ENCODE results near the gene RASAL1.

The RASAL1 gene

GRCh38 chr12:113115455-113116126, 20.0 kb downstream of the RASAL1 start:
- no peak for DNase-seq (ENCODE audit: low read depth in 2 of 2)

GRCh38 chr12:113114447-113115178, 20.9 kb downstream of the RASAL1 start:
- DNase-seq (ENCODE audit: low read depth in 2 of 2), result no peak

- DNase-seq (ENCODE audit: low read depth in 2 of 2), result no peak
These were observed 22.2 kb downstream of the RASAL1 start for GRCh38 chr12:113113397-113113796.

DNA sequence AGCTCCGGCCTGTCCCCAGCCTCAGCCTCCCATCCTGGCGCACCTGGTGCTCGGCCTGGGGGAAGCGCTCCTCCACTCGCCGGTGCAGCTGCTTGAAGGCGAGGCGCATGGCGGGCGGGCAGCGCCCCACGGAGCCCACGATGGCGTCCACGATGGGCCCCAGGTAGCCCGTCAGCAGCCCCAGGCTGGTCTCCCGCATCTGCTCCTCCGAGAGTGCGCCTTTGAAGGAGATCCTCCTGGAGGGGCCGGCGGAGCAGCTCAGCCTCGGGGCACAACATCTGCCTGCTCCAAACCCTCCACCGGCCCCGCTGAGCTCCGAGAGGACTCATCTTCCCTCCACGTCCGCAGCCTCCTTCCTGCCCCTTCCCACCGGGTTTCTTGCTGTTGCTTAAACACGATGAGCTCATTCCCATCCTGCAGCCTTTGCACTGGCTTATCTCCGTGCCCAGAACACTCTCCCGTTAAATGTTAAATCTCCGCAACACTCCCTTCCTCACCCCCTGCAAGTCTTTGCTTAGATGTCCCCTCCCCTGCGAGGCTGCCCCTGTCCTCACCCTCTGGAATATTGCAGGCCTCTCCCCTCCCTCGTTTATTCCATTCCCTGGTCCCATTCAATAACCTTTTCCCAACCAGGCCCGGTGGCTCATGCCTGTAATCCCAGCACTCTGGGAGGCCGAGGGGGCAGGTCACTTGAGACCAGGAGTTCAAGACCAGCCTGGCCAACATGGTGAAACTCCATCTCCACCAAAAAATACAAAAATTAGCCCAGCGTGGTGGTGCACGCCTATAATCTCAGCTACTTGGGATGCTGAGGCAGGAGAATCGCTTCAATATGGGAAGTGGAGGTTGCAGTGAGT, 23.3 kb downstream of the RASAL1 start:
- DNase-seq (ENCODE audit: low read depth in 2 of 2), result no peak

GRCh38 chr12:113111247-113111646, 24.3 kb downstream of the RASAL1 start:
- no peak for DNase-seq (ENCODE audit: low read depth in 2 of 2)

DNA sequence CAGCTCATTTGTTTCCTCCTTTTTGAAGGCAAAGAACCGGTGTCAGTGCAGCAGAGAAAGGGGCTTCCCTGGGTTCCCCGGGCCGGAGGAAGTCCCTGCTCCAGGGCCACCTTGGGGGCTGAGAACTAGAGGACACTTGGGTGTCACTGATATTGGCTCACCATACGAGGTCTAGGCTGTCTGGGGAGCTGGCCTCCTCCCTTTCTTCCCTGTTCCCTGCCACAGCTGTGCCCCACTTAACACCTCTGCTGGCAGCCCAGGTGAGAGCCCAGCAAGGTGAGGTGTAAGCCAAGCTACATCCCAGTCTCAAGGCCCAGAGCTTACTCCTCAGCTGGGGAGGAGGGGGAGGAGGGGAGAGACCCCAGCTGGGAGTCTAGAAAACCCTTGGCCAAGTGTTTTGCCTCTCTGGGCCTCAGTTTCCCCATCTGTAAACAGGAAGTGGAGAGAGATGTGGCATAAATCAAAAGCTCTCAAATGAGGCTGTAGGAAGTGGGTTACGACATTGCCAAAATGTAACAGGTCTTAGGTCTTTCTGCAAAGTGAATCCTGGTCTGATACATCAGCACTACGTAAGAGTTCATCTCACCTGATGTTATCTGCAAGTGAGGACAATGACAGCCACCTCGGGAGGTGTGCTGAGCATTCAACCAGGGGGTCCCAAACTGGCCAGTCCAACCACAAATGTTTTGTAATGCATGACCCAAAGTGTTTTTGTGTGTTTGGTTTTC, 25.5 kb downstream of the RASAL1 start:
- DNase-seq (ENCODE audit: low read depth in 2 of 2), result no peak

GRCh38 chr12:113109360-113109759, 26.2 kb downstream of the RASAL1 start:
- no peak for DNase-seq (ENCODE audit: low read depth in 2 of 2)

- no peak for DNase-seq (ENCODE audit: low read depth in 2 of 2)
These were observed 27.3 kb downstream of the RASAL1 start for GRCh38 chr12:113108308-113108707.

GRCh38 chr12:113106361-113106760, 29.2 kb downstream of the RASAL1 start:
- DNase-seq (ENCODE audit: low read depth in 2 of 2), result no peak

GRCh38 chr12:113105606-113106271, 29.8 kb downstream of the RASAL1 start:
- DNase-seq (ENCODE audit: low read depth in 2 of 2), result no peak

- no peak for DNase-seq (ENCODE audit: low read depth in 2 of 2)
These were observed 30.5 kb downstream of the RASAL1 start for GRCh38 chr12:113104953-113105510.

DNA sequence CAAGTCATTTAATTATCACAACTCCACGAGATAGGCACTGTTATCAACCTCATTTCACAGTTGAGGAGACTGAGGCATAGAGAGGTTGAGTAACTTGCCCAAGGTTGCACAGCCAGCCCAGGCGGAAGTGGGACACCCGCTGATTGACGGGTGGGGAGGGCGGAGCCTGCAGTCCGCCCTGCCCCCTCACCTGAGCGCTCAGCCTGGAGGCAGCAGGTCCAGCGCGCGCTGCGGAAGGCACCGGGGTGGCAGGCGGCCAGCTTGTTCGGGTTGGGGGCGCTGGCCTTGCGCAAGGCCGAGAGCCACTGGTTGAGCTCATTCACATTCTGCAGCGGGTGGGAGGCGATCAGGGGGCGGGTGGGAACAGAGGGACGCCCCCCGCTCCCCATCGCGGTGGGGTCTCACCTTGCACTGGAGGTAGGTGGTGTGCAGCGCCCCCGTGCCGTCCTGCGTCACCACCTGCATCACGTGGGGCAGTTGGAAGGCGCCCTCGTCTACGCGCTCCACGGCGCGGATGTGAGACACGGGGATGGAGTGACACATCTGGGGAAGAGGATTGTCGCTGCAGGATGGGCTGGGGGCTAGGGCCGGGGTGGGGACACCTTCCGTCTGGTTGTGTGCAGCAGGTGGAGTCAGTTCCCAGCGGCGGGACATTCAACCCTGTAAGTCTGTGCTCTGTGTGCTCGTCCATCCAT, 31.7 kb downstream of the RASAL1 start:
- DNase-seq (ENCODE audit: low read depth in 2 of 2), result no peak

DNA sequence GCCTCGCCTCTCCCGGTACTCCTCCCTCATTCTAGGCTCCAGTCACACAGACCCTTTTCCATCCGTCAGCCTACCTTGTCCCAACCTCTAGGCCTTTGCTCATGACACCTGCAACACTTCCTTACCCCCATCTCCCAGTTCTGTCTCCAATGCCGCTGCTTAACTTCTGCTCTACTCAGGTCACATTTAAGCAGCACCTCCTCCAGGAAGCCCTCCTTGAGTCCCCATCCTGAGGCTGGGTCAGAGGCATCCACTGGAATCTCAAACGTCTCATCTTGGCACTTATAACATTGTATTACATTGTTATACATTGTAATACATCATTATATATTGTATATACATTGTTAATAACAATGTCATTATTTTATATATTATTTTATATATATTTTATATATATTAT, 32.8 kb downstream of the RASAL1 start:
- no peak for DNase-seq (ENCODE audit: low read depth in 2 of 2)

DNA sequence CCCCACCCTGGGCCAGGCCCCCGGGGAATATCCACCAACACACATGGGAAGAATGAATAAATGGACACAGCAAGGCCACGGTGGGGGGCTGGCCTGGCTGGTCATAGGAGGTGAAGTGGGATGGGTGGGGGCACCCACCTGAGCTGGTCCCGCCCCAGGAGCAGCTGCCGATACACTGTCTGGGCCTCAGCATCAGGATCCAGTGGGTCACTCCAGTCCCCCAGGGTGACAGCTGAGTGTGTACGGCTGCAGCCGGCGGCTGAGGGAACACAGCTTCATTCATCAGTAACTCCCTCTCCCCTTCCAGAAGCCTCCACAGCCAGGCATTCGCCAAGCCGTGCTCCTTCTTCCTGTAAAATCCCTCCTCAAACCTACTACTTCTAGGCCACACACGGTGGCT, 33.8 kb downstream of the RASAL1 start:
- no peak for DNase-seq (ENCODE audit: low read depth in 2 of 2)

DNA sequence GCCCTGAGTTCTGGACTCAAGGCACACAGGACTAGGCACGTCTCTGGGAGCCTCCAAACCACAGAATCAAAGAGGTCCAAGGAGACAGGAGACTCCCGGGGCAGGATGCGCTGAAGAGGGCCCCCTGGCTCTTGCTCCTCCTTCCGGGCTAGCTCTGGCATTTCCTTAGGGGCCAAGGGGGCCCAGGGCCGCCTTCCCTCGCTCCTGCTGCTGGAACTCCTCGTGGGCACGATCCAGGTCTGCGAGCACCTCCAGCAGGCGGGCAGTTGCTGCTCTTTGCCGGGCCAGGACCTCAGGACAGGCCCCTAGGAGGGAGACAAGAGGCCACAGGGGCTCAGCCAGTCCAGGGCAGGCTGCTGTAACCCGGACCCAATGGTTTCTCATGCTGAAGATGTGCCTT, 35.8 kb downstream of the RASAL1 start:
- DNase-seq (ENCODE audit: low read depth in 2 of 2), result no peak

GRCh38 chr12:113099364-113099763, 36.2 kb downstream of the RASAL1 start:
- no peak for DNase-seq (ENCODE audit: low read depth in 2 of 2)

GRCh38 chr12:113098441-113099028, 37.0 kb downstream of the RASAL1 start:
- peak in 1 of 2 donors; percentile 20 for DNase-seq (ENCODE audit: low read depth in 2 of 2)

DNA sequence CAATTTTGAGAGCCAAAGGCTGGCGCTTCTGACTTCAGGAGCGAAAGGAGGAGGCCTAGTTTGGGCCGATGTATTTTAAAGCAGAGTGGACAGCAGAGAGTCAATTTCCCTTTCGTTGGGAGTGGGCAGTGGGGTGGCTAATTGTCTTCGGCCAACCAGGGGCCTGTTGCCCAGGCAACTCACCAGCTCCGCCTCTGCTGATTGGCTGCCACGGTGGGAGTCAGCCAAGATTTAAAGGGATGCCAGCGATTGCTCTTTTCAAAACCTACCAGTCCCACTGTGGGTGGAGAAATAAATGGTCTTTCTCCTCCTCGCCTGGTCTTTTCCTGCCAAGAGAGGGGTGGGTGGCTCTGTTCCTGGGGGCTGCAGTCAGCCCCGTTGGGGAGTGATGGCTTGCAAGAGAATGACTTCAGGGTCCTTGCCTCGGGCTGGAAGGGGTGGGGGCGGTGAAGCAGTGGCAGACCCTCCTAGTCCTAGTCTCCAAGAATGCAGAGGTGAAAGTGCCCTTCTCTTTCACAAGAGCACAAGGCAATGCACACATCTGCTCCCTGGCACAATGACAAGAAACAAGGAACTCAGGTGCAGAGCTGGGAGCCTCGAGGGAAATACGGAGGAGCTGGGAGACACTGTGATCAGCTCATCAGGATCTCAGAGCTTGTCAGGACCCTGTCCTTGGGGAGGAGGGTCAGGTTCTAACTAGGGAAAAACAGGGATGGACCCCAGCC, 37.7 kb downstream of the RASAL1 start:
- no peak for DNase-seq (ENCODE audit: low read depth in 2 of 2)
